ENCODE data around the gene CMTM3.
"Not testable (repeated sequence)": the region's sequence is repeated elsewhere in the genome, so short reads cannot be mapped to it uniquely, and the experiment has no call there.

CMTM3 gene

DNA sequence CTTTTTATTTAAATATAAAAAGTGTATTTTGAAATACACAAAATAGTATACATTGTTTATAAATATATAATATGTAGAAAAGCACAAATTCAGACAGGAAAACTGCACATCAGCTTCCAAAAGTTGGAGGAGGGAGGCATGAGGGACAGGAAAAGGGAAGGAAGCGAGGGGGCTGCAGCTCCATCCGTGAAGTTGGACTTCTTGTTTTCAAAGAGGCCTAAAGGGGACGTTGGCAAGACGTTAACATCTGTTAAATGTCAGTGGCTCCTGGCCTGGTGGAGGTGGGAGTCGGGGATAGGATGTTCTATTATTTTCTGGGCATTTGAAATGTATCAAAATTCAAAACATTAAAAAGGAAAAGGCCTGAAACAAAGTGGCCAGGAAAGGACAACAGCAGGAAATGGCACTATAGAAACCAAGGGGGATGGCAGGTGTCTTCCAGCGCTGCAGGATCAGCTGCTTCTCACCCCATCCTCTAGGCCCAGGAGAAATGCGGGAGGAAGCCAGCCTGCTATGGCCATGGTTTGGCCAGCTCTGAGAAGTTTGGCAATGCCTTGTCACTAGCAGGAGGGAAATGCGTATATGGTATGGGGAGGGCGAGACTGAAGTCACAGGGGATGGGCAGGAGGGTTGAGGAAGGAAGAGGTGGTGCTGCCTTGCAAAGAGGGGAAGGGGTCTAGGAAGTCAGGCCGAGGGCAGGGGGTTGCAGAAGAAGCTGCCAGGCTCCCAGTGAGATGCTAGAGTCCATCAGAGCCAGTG is 18.8 kb upstream of the CMTM3 start:
- DNase-seq, result no peak

DNA sequence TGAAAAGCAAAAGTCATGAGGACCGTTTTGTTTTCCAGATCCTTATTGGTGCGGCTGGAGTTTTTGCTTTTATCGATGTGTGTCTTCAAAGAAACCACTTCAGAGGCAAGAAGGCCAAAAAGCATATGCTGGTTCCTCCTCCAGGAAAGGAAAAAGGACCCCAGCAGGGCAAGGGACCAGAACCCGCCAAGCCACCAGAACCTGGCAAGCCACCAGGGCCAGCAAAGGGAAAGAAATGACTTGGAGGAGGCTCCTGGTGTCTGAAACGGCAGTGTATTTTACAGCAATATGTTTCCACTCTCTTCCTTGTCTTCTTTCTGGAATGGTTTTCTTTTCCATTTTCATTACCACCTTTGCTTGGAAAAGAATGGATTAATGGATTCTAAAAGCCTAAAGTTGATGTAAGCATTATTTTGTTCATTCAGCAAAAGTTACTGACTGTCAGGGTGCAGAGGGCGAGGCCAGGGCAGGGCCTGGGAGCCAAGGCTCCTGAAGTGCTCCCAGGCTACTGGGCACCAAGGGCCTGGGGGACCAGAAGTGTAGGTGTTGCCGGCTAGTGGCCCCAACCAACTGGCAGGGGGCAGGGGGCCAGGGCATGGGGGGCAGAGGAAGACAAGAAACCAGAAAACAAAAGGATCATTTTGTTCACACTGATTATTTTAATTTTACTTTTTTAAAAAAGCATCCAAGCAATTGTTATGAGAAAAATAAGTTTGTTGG is 16.5 kb upstream of the CMTM3 start:
- DNase-seq, result no peak

- peak; percentile 57 for DNase-seq
These were observed 15.4 kb upstream of the CMTM3 start for GRCh38 chr16:66588981-66589713.

GRCh38 chr16:66590322-66590721 is 14.2 kb upstream of the CMTM3 start:
- no peak for DNase-seq

GRCh38 chr16:66591018-66591417 is 13.5 kb upstream of the CMTM3 start:
- no peak for DNase-seq

- DNase-seq, result no peak
These were observed 12.3 kb upstream of the CMTM3 start for GRCh38 chr16:66592241-66592640.

DNA sequence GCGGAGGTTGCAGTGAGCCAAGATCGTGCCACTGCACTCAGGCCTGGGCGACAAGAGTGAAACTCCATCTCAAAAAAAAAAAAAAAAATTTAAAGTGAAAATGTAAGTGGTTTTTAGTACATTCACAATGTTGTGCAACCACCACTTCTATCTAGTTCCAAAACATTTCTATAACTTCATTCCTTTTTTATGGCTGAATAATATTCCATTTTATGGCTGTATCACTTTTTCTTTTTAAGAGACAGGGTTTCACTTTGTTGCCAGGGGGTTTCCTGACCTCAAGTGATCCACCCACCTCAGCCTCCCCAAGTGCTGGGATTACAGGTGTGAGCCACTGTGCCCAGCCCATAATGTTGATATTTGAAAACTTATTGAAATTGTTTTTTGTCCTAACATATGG is 11.7 kb upstream of the CMTM3 start:
- no peak for DNase-seq

DNA sequence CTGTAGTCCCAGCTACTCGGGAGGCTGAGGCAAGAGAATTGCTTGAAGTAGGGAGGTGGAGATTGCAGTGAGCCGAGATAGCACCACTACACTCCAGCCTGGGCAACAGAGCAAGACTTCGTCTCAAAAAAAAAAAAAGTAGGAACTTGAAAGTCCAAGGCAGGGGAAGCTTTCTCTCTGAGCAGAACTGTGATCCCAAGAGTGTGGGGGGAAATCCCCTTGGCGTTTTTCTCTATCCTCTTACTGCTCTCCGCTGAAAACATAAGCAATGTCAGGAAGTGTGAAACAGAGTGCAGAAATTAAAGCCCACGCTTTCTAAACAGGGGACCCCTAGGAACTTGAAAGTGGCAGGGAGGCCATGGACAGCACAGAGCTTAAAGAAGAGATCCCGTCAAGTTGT is 9.8 kb upstream of the CMTM3 start:
- no peak for DNase-seq

- DNase-seq, result not testable (repeated sequence)
These were observed 7.9 kb upstream of the CMTM3 start for GRCh38 chr16:66596559-66596958.

DNA sequence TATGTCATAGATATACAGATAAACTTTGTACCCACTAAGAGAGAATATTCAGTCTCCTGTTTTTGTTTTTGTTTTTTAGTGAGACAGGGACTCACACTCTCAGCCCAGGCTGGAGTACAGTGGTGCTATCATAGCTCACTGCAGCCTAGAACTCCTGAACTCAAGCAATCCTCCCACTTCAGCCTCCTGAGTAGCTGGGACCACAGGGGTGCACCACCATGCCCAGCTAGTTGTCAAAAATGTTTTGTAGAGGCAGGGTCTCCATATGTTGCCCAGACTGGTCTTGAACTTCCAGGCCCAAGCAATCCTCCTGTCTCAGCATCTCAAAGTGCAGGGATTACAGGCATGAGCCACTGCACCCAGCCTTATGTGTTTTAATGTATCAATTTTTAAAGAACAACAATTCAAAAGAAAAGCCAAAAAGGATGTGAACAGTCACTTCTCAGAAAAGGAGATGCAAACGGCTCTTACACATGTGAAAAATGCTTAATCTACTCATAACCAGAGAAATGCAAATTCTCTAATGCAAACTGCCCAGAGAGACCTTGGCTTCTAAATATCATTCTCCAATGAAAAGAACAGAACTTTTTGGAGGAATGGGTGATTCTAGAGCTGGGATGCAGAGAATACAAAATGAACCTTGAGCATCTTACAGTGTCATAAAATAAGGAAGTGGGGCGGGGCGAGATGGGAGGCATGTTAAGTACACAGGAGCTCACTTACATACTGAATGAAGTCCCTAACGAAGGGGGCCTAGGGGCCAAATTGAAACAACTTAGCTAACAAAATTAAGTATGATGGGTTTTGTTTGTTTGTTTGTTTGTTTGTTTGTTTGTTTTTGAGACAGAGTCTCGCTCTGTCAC is 7.3 kb upstream of the CMTM3 start:
- DNase-seq, result no peak

DNA sequence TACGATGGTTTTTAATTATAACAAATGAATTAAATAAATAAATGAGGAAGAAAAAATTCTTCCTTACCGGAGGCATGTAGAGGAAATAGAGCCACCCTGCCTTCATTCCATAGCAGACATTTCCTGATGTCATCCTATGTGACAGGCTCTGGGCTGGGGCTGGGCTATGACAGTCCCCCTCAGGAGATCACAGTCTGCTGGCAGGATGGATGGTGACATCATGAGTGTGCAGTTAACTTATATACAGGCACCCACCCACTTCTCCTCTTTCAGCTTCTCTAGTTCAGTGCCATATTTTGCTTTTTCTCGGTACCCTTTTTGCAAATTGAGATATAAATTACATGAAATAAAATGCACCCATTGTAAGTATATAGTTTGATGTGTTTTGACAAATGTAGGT is 6.4 kb upstream of the CMTM3 start:
- no peak for DNase-seq

DNA sequence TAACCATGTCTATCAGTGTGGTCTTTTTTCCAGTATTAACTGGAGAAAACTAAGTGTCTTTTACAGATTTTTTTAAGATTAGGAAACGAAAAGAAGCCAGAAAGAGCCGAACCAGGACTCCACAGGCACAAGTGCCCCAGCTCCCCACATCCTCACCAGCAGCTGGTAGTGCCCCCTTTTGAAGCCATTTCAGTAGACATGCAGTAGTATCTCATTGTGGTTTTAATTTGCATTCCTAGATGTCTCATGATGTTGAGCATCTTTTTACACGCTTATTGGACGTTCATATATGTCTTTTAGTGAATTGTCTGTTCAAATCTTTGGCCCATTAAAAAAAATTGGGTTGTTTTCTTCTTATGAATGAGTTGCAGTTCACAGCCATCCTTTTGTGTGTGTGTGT is 4.8 kb upstream of the CMTM3 start:
- no peak for DNase-seq

- DNase-seq, result no peak
These were observed 4.0 kb upstream of the CMTM3 start for GRCh38 chr16:66600477-66600876.

- no peak for DNase-seq
These were observed 3.0 kb upstream of the CMTM3 start for GRCh38 chr16:66601471-66601870.

- peak; percentile 61 to 62 for DNase-seq
These were observed 748 bp upstream of the CMTM3 start for GRCh38 chr16:66603537-66604375.

DNA sequence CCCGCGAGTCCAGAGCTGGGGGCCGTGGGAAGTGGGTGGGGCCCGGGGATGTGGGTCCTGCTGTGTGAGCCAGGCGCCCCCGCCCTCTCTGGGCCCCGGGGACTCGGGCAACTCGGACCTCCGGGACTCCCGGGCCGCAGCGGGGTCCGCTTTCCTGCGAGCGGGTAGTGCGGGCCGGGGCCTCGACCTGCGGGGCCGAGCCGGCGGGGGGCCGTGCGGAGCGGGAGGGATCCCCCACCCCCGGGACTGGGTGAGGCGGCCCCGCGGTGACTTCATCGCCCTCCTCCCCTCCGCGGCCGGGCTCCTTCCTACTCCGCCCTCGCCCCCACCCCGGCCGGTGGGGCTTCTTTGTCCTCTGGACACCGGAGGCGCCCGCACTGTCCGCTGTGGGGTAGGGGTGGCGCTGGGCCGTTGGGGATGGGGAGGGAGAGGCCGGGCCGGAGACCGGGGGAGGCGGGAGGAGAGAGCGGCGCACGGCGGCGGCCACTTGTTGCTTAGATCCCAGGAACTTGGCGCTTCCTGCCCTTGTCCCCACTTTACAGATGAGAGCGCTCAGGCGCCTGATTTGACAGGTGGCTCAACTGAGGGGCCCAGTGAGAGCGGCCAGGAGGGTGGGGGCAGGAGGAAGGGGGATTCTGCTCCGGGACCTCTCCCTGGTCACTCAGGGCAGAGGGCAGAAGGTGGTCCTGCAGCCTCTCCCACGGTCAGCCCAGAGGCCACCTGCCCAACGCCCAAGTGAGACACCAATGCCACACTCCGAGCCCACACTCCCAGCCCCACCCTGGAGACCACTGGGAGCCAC is 874 bp downstream of the CMTM3 start:
- peak; percentile 29 to 33 for DNase-seq

- DNase-seq, result no peak
These were observed 1.7 kb downstream of the CMTM3 start for GRCh38 chr16:66605979-66606751.

DNA sequence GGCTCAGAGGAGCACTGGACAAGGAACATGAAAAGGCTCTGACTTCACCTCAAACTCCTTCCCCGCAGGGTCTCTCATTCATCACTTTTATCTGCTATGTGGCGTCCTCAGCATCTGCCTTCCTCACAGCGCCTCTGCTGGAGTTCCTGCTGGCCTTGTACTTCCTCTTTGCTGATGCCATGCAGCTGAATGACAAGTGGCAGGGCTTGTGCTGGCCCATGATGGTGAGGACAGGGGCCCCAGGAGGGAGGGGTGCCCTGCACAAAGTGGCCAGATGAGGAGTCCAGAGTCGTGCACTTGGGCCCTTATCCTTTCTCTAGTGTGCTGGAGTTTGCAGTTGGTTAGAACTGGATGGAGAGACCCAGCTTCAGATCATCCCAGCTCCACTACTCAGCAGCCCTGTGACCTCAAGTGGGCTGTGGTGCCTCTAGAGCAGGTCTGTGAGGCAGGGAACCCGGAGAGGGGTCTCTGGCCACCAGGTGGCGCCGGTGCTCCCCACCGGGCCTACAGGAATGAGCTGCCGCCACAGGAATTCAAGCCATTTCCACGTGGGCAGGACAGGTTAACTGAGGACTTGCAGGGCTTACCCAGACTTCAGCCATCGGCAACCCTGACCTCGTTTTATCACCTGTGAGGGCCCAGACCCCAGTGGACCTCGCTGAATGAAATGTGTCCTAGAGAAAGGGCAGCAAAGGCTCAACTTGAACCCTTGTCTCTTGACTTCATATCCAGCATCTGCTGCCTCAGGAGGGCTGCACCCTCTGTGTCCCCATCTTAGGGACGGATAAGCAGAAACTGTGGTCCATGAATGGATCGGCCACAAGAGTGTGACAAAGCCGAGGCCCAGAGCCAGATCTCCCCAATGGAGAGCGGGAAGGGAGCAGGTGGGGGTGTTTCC is 4.0 kb downstream of the CMTM3 start:
- DNase-seq, result peak; percentile 82 to 83

- no peak for DNase-seq
These were observed 4.6 kb downstream of the CMTM3 start for GRCh38 chr16:66609139-66609510.
